ENCODE measurements around the gene RBBP8.

DNA sequence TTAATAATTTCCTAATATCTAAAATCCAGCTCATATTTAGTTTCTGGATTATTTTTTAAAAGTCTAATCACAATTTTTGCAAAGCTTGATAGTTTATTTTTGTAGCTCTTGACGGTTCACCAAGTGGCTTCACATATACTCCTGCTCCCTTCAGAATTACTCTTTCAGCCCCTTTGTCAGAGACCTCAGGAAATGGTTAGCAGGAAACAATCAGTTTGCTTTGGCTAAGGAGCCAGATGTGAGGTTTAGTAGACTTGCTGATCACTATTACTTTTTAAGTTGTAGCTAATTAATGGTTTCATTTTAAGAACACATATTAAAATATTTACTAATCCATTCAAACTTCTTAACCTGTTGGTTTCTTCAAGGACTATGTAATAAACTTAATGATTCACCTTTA, 2.3 kb downstream of the RBBP8 start:
- TF ChIP-seq CTCF (IDR thresholded peaks at IDR 0.05; ENCODE audit: low read depth, low read length, missing input control) (no peak), SP1 (IDR thresholded peaks at IDR 0.05) (no peak), ATF3 (IDR thresholded peaks at IDR 0.05) (no peak), YY1 (IDR thresholded peaks at IDR 0.05) (no peak), GABPA (IDR thresholded peaks at IDR 0.05 in 1 of 2, conservative IDR thresholded peaks at IDR 0.05 in 1 of 2) (no peak), RAD21 (IDR thresholded peaks at IDR 0.05) (no peak), EGR1 (IDR thresholded peaks at IDR 0.05; ENCODE audit: low read depth in 2 of 2) (no peak), FOXA1 (IDR thresholded peaks at IDR 0.05) (no peak), JUND (IDR thresholded peaks at IDR 0.05) (no peak), TAF1 (conservative IDR thresholded peaks at IDR 0.05) (no peak), RXRA (IDR thresholded peaks at IDR 0.05) (no peak)
- TF ChIP-seq, protein P1, sequence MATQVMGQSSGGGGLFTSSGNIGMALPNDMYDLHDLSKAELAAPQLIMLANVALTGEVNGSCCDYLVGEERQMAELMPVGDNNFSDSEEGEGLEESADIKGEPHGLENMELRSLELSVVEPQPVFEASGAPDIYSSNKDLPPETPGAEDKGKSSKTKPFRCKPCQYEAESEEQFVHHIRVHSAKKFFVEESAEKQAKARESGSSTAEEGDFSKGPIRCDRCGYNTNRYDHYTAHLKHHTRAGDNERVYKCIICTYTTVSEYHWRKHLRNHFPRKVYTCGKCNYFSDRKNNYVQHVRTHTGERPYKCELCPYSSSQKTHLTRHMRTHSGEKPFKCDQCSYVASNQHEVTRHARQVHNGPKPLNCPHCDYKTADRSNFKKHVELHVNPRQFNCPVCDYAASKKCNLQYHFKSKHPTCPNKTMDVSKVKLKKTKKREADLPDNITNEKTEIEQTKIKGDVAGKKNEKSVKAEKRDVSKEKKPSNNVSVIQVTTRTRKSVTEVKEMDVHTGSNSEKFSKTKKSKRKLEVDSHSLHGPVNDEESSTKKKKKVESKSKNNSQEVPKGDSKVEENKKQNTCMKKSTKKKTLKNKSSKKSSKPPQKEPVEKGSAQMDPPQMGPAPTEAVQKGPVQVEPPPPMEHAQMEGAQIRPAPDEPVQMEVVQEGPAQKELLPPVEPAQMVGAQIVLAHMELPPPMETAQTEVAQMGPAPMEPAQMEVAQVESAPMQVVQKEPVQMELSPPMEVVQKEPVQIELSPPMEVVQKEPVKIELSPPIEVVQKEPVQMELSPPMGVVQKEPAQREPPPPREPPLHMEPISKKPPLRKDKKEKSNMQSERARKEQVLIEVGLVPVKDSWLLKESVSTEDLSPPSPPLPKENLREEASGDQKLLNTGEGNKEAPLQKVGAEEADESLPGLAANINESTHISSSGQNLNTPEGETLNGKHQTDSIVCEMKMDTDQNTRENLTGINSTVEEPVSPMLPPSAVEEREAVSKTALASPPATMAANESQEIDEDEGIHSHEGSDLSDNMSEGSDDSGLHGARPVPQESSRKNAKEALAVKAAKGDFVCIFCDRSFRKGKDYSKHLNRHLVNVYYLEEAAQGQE (IDR thresholded peaks at IDR 0.05): no peak
- TF ChIP-seq, protein P2, sequence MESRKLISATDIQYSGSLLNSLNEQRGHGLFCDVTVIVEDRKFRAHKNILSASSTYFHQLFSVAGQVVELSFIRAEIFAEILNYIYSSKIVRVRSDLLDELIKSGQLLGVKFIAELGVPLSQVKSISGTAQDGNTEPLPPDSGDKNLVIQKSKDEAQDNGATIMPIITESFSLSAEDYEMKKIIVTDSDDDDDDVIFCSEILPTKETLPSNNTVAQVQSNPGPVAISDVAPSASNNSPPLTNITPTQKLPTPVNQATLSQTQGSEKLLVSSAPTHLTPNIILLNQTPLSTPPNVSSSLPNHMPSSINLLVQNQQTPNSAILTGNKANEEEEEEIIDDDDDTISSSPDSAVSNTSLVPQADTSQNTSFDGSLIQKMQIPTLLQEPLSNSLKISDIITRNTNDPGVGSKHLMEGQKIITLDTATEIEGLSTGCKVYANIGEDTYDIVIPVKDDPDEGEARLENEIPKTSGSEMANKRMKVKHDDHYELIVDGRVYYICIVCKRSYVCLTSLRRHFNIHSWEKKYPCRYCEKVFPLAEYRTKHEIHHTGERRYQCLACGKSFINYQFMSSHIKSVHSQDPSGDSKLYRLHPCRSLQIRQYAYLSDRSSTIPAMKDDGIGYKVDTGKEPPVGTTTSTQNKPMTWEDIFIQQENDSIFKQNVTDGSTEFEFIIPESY (IDR thresholded peaks at IDR 0.05): no peak
- TF ChIP-seq, protein P3, sequence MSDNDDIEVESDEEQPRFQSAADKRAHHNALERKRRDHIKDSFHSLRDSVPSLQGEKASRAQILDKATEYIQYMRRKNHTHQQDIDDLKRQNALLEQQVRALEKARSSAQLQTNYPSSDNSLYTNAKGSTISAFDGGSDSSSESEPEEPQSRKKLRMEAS (IDR thresholded peaks at IDR 0.05): no peak

Measured in liver (tissue), 3 donors.